Stomach (tissue), 4 donors: ENCODE data around the gene AIF1L.

Experiments used
- EP300 ChIP-seq: sonication (generic); formaldehyde crosslinking; IDR thresholded peaks from one replicate; pipeline ENCODE4 v1.6.1; 2017; ENCODE audit warnings: antibody characterized with exemption
- POLR2A ChIP-seq, 4 donors: fragments of 450-650 bp; IDR thresholded peaks; one replicate each; pipeline ENCODE4 v1.6.1; 2016; ENCODE audit warnings: antibody characterized with exemption in 4 of 4, control low read depth in 2 of 4, mild to moderate bottlenecking in 1 of 4, moderate library complexity in 1 of 4
- POLR2AphosphoS5 ChIP-seq, 3 donors: sonication (generic); formaldehyde crosslinking; IDR thresholded peaks; one replicate each; pipeline ENCODE4 v1.6.1; 2016; ENCODE audit warnings: antibody characterized with exemption in 3 of 3
- TF ChIP-seq, protein P1 (sequence below), 7 experiments: fragments of 450-650 bp in 4 of 7; fragments of 200-600 bp in 3 of 7; sonication (generic) in 3 of 7; IDR thresholded peaks; one replicate each; pipeline ENCODE4 v1.5.1; 2016 to 2019; ENCODE audit warnings: antibody characterized with exemption in 7 of 7, control low read depth in 2 of 7, mild to moderate bottlenecking in 1 of 7

DNA sequence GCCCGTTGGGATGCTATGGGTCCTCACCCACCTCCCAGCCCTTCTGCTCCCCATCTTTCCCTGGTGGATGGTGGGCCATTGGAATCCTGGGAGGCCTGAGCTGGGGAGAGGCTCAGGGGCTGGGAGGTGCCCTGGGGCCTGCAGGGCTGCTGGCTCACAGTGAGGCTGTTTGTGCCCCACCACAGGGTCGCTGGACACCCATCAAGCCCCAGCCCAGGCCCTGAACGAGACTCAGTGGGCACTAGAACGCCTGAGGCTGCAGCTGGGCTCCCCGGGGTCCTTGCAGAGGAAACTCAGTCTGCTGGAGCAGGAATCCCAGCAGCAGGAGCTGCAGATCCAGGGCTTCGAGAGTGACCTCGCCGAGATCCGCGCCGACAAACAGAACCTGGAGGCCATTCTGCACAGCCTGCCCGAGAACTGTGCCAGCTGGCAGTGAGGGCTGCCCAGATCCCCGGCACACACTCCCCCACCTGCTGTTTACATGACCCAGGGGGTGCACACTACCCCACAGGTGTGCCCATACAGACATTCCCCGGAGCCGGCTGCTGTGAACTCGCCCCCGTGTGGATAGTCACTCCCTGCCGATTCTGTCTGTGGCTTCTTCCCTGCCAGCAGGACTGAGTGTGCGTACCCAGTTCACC is 4.9 kb upstream of the AIF1L start:
- TF ChIP-seq EP300: no peak
- TF ChIP-seq, protein P1, sequence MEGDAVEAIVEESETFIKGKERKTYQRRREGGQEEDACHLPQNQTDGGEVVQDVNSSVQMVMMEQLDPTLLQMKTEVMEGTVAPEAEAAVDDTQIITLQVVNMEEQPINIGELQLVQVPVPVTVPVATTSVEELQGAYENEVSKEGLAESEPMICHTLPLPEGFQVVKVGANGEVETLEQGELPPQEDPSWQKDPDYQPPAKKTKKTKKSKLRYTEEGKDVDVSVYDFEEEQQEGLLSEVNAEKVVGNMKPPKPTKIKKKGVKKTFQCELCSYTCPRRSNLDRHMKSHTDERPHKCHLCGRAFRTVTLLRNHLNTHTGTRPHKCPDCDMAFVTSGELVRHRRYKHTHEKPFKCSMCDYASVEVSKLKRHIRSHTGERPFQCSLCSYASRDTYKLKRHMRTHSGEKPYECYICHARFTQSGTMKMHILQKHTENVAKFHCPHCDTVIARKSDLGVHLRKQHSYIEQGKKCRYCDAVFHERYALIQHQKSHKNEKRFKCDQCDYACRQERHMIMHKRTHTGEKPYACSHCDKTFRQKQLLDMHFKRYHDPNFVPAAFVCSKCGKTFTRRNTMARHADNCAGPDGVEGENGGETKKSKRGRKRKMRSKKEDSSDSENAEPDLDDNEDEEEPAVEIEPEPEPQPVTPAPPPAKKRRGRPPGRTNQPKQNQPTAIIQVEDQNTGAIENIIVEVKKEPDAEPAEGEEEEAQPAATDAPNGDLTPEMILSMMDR (IDR thresholded peaks at IDR 0.05): no peak
- TF ChIP-seq POLR2A (IDR thresholded peaks at IDR 0.05): no peak
- no peak for TF ChIP-seq POLR2AphosphoS5 (IDR thresholded peaks at IDR 0.05)
